Astrocyte (in vitro differentiated cells and primary cell): ENCODE data around the gene GRID2. TPM values are rescaled to one million over a fixed set of nuclear protein-coding genes. Genes with fewer than 3 reads are reported as not detected.

Experiments
- DNase-seq: peaks from one replicate; pipeline ENCODE4 v3.0.0-alpha.2; 2010; ENCODE audit warnings: low read depth
- FAIRE-seq: peaks from 2 replicates; lab custom pipeline; 2011; peaks lifted over from hg19 to GRCh38; lab: Jason Lieb, UNC
- H2AFZ ChIP-seq: 2 replicates; pipeline ENCODE4 v1.6.0; 2012; ENCODE audit warnings: low read depth, low read length, inconsistent platforms
- H3K27ac ChIP-seq: 2 replicates; pipeline ENCODE4 v1.5.1; 2011; ENCODE audit warnings: low read depth, low read length, inconsistent platforms
- H3K27me3 ChIP-seq: 2 replicates; pipeline ENCODE4 v1.6.0; 2011; ENCODE audit warnings: low read length, inconsistent platforms; ENCODE audit not compliant: insufficient read depth
- H3K36me3 ChIP-seq: 2 replicates; pipeline ENCODE4 v1.5.1; 2011; ENCODE audit warnings: low read length, inconsistent platforms; ENCODE audit not compliant: insufficient read depth
- H3K4me1 ChIP-seq: 2 replicates; pipeline ENCODE4 v1.5.1; 2011; ENCODE audit warnings: low read length, inconsistent platforms; ENCODE audit not compliant: insufficient read depth
- H3K4me2 ChIP-seq: 2 replicates; pipeline ENCODE4 v1.6.0; 2012; ENCODE audit warnings: low read length, inconsistent platforms
- H3K4me3 ChIP-seq: 2 replicates; pipeline ENCODE4 v1.5.1; 2011; ENCODE audit warnings: low read depth, mild to moderate bottlenecking, low read length, inconsistent platforms; ENCODE audit not compliant: insufficient read depth
- H3K79me2 ChIP-seq: 2 replicates; pipeline ENCODE4 v1.6.0; 2012; ENCODE audit warnings: mild to moderate bottlenecking, low read length, inconsistent platforms; ENCODE audit not compliant: insufficient read depth
- H3K9ac ChIP-seq: 2 replicates; pipeline ENCODE4 v1.6.0; 2012; ENCODE audit warnings: mild to moderate bottlenecking, low read length, inconsistent platforms
- H3K9me3 ChIP-seq: 2 replicates; pipeline ENCODE4 v1.5.1; 2012; ENCODE audit warnings: low read depth, mild to moderate bottlenecking, low read length, inconsistent platforms; ENCODE audit not compliant: insufficient read depth
- H4K20me1 ChIP-seq: 2 replicates; pipeline ENCODE4 v1.6.0; 2012; ENCODE audit warnings: low read length, inconsistent platforms; ENCODE audit not compliant: insufficient read depth
- H3K27ac Mint-ChIP-seq: one replicate; pipeline ENCODE4 v1.8.0; 2021; ENCODE audit warnings: mild to moderate bottlenecking, mixed read lengths; ENCODE audit not compliant: unreplicated experiment
- H3K27me3 Mint-ChIP-seq: one replicate; pipeline ENCODE4 v1.8.0; 2021; ENCODE audit warnings: low read depth, mixed read lengths; ENCODE audit not compliant: unreplicated experiment
- H3K36me3 Mint-ChIP-seq: one replicate; pipeline ENCODE4 v1.8.0; 2021; ENCODE audit warnings: low read depth, mixed read lengths; ENCODE audit not compliant: unreplicated experiment
- H3K4me1 Mint-ChIP-seq: one replicate; pipeline ENCODE4 v1.8.0; 2021; ENCODE audit warnings: low read depth, mixed read lengths; ENCODE audit not compliant: unreplicated experiment
- H3K4me3 Mint-ChIP-seq: one replicate; pipeline ENCODE4 v1.8.0; 2021; ENCODE audit warnings: mild to moderate bottlenecking, moderate library complexity, mixed read lengths; ENCODE audit not compliant: unreplicated experiment
- H3K9me3 Mint-ChIP-seq: one replicate; pipeline ENCODE4 v1.8.0; 2021; ENCODE audit warnings: mild to moderate bottlenecking, mixed read lengths; ENCODE audit not compliant: unreplicated experiment
- CTCF ChIP-seq: IDR thresholded peaks from 2 replicates; pipeline ENCODE4 v1.5.1; 2011; ENCODE audit warnings: low read depth, mild to moderate bottlenecking, inconsistent platforms, low read length, moderate library complexity; ENCODE audit not compliant: insufficient read depth
- EZH2 ChIP-seq: IDR thresholded peaks from 2 replicates; pipeline ENCODE4 v1.6.1; 2012; ENCODE audit warnings: mild to moderate bottlenecking, low read length, inconsistent platforms; ENCODE audit not compliant: insufficient read depth
- total RNA-seq: library from RNA; stranded (reverse); gene quantifications from 2 replicates; pipeline ENCODE4 v1.2.1, GENCODE V29; 2021

GRID2 gene
- total RNA-seq, 1 donor from 2014 or later, result 0.14 TPM

- H3K27me3 Mint-ChIP-seq, result no peaks in the 10 kb centered on the region
- no peak overlapping the region for H3K4me3 ChIP-seq
- no peaks in the 10 kb centered on the region for H4K20me1 ChIP-seq
- no peak overlapping the region for H3K4me3 Mint-ChIP-seq
- no peaks in the 10 kb centered on the region for H3K36me3 Mint-ChIP-seq
- FAIRE-seq (no peak), DNase-seq (no peak)
- H2AFZ ChIP-seq, result no peak overlapping the region
- H3K4me2 ChIP-seq, result no peak overlapping the region
- no peaks in the 10 kb centered on the region for H3K4me1 Mint-ChIP-seq
- H3K79me2 ChIP-seq, result no peaks in the 10 kb centered on the region
- TF ChIP-seq EZH2 (no peak), CTCF (no peak)
- H3K4me1 ChIP-seq, result no peaks in the 10 kb centered on the region
- H3K27ac Mint-ChIP-seq, result no peak overlapping the region
- H3K27ac ChIP-seq, result no peak overlapping the region
- no peaks in the 10 kb centered on the region for H3K9me3 Mint-ChIP-seq
- H3K9ac ChIP-seq, result no peak overlapping the region
- no peaks in the 10 kb centered on the region for H3K36me3 ChIP-seq
- peaks cover 2% of the 10 kb centered on the region for H3K27me3 ChIP-seq
- H3K9me3 ChIP-seq, result no peaks in the 10 kb centered on the region
These were observed 1466.4 kb downstream of the GRID2 start for GRCh38 chr4:93770201-93770600.

GRCh38 chr4:93771640-93772411, 1468.1 kb downstream of the GRID2 start:
- Histone ChIP-seq H3K79me2 (no peaks in the 10 kb centered on the region), H3K36me3 (no peaks in the 10 kb centered on the region), H3K4me3 (no peak overlapping the region), H4K20me1 (no peaks in the 10 kb centered on the region), H3K4me2 (no peak overlapping the region), H3K9ac (no peak overlapping the region), H3K4me1 (no peaks in the 10 kb centered on the region), H3K9me3 (no peaks in the 10 kb centered on the region), H3K27ac (no peak overlapping the region), H2AFZ (no peak overlapping the region), H3K27me3 (peaks cover 2% of the 10 kb centered on the region)
- no peak overlapping the region for H3K4me3 Mint-ChIP-seq
- H3K27me3 Mint-ChIP-seq, result no peaks in the 10 kb centered on the region
- DNase-seq (no peak), FAIRE-seq (no peak)
- no peaks in the 10 kb centered on the region for H3K36me3 Mint-ChIP-seq
- no peaks in the 10 kb centered on the region for H3K9me3 Mint-ChIP-seq
- H3K4me1 Mint-ChIP-seq, result peaks cover 2% of the 10 kb centered on the region
- no peak for TF ChIP-seq CTCF
- TF ChIP-seq EZH2, result no peak
- H3K27ac Mint-ChIP-seq, result no peak overlapping the region

- no peaks in the 10 kb centered on the region for H3K36me3 ChIP-seq
- no peak overlapping the region for H3K4me3 ChIP-seq
- no peaks in the 10 kb centered on the region for H3K9me3 ChIP-seq
- no peak overlapping the region for H3K4me2 ChIP-seq
- H4K20me1 ChIP-seq, result no peaks in the 10 kb centered on the region
- no peak for DNase-seq
- no peak overlapping the region for H2AFZ ChIP-seq
- no peak overlapping the region for H3K4me3 Mint-ChIP-seq
- H3K27ac ChIP-seq, result no peak overlapping the region
- FAIRE-seq, result no peak
- TF ChIP-seq EZH2 (no peak), CTCF (no peak)
- peaks cover 5% of the 10 kb centered on the region for H3K4me1 Mint-ChIP-seq
- no peaks in the 10 kb centered on the region for H3K4me1 ChIP-seq
- no peak overlapping the region for H3K27ac Mint-ChIP-seq
- H3K27me3 ChIP-seq, result peaks cover 2% of the 10 kb centered on the region
- no peaks in the 10 kb centered on the region for H3K36me3 Mint-ChIP-seq
- no peaks in the 10 kb centered on the region for H3K79me2 ChIP-seq
- no peaks in the 10 kb centered on the region for H3K27me3 Mint-ChIP-seq
- H3K9ac ChIP-seq, result no peak overlapping the region
- H3K9me3 Mint-ChIP-seq, result no peaks in the 10 kb centered on the region
These were observed 1469.1 kb downstream of the GRID2 start for GRCh38 chr4:93772858-93773257.
